SK-N-SH treated with all-trans-retinoic acid at 6 μM for 48 hours (cell line): ENCODE data around the gene AP4S1.

Experiments
- ARNTL ChIP-seq: fragments of 450-650 bp; formaldehyde crosslinking; IDR thresholded peaks from 2 replicates; pipeline ENCODE4 v1.5.0; 2020; ENCODE audit warnings: low read depth, mild to moderate bottlenecking, moderate library complexity, borderline replicate concordance
- BACH2 ChIP-seq: fragments of 250-450 bp; sonication (Bioruptor Pico); IDR thresholded peaks from 2 replicates; pipeline ENCODE4 v1.9.0; 2021; ENCODE audit warnings: mild to moderate bottlenecking, borderline replicate concordance
- CREB5 ChIP-seq: fragments of 250-450 bp; sonication (Bioruptor Pico); IDR thresholded peaks from 2 replicates; pipeline ENCODE4 v1.5.1; 2020; ENCODE audit warnings: low read depth, mild to moderate bottlenecking, moderate library complexity
- GLIS3 ChIP-seq: fragments of 250-450 bp; sonication (Bioruptor Pico); IDR thresholded peaks from 2 replicates; pipeline ENCODE4 v1.5.0; 2020; ENCODE audit warnings: mild to moderate bottlenecking, moderate library complexity
- OSR1 ChIP-seq: fragments of 250-450 bp; sonication (Bioruptor Pico); IDR thresholded peaks from 2 replicates; pipeline ENCODE4 v1.8.0; 2022; ENCODE audit warnings: moderate library complexity, mild to moderate bottlenecking, inconsistent platforms
- PATZ1 ChIP-seq: fragments of 250-450 bp; sonication (Bioruptor Pico); IDR thresholded peaks from 2 replicates; pipeline ENCODE4 v1.8.0; 2020; ENCODE audit warnings: mild to moderate bottlenecking, moderate library complexity, borderline replicate concordance
- PPARA ChIP-seq: fragments of 250-450 bp; sonication (Bioruptor Pico); IDR thresholded peaks from 2 replicates; pipeline ENCODE4 v1.5.0; 2020; ENCODE audit warnings: mild to moderate bottlenecking, borderline replicate concordance
- SNAI2 ChIP-seq: fragments of 250-450 bp; sonication (Bioruptor Pico); IDR thresholded peaks from 2 replicates; pipeline ENCODE4 v1.5.0; 2020; ENCODE audit warnings: mild to moderate bottlenecking, moderate library complexity
- TCF4 ChIP-seq: fragments of 250-450 bp; sonication (Bioruptor Pico); IDR thresholded peaks from 2 replicates; pipeline ENCODE4 v1.8.0; 2021; ENCODE audit warnings: mild to moderate bottlenecking, moderate library complexity, borderline replicate concordance
- TOX ChIP-seq: fragments of 250-450 bp; sonication (Bioruptor Pico); IDR thresholded peaks from 2 replicates; pipeline ENCODE4 v1.8.0; 2021; ENCODE audit warnings: mild to moderate bottlenecking, moderate library complexity, borderline replicate concordance
- ZFP3 ChIP-seq: fragments of 250-450 bp; sonication (Bioruptor Pico); IDR thresholded peaks from 2 replicates; pipeline ENCODE4 v1.5.0; 2020; ENCODE audit warnings: mild to moderate bottlenecking, moderate library complexity
- ZFP30 ChIP-seq: fragments of 450-650 bp; formaldehyde crosslinking; IDR thresholded peaks from 2 replicates; pipeline ENCODE4 v1.5.0; 2022; ENCODE audit warnings: mild to moderate bottlenecking, moderate library complexity
- ZNF8 ChIP-seq: fragments of 450-650 bp; formaldehyde crosslinking; IDR thresholded peaks from 2 replicates; pipeline ENCODE4 v1.5.0; 2020; ENCODE audit warnings: mild to moderate bottlenecking, moderate library complexity

GRCh38 chr14:31109257-31109656 is 83.8 kb downstream of the AP4S1 start:
- TF ChIP-seq CREB5 (CRISPR knock-in tag): no peak
- TF ChIP-seq OSR1 (CRISPR knock-in tag): no peak
- TF ChIP-seq GLIS3 (CRISPR knock-in tag): no peak
- TF ChIP-seq PATZ1 (CRISPR knock-in tag): no peak
- no peak for TF ChIP-seq ZFP3 (CRISPR knock-in tag)
- no peak for TF ChIP-seq ZFP30 (CRISPR knock-in tag)
- no peak for TF ChIP-seq PPARA (CRISPR knock-in tag)
- no peak for TF ChIP-seq SNAI2 (CRISPR knock-in tag)
- TF ChIP-seq TCF4 (CRISPR knock-in tag): no peak
- no peak for TF ChIP-seq ARNTL (CRISPR knock-in tag)
- TF ChIP-seq TOX (CRISPR knock-in tag): no peak
- no peak for TF ChIP-seq BACH2 (CRISPR knock-in tag)
- no peak for TF ChIP-seq ZNF8 (CRISPR knock-in tag)
